Adrenal gland (tissue), 5 donors: Measurements from ENCODE around the gene IZUMO4.

Source experiments
- CTCF ChIP-seq, 6 experiments: fragments of 450-650 bp in 4 of 6; fragments of 200-600 bp in 2 of 6; sonication (generic) in 1 of 6; IDR thresholded peaks; 1 replicate in 5 of 6; 2 replicates in 1 of 6; pipeline versions ENCODE4 v1.5.1 to v1.8.0; 2016 to 2021; ENCODE audit warnings: antibody characterized with exemption in 6 of 6, mild to moderate bottlenecking in 2 of 6, moderate library complexity in 1 of 6
- POLR2A ChIP-seq, 2 donors: fragments of 450-650 bp; IDR thresholded peaks; one replicate each; pipeline ENCODE4 v1.6.1; 2017; ENCODE audit warnings: antibody characterized with exemption in 2 of 2, mild to moderate bottlenecking in 2 of 2, moderate library complexity in 1 of 2
- donor health status: DM: no; HTN: no; CAD: no.

GRCh38 chr19:2111425-2111824, 14.7 kb downstream of the IZUMO4 start:
- TF ChIP-seq CTCF (IDR thresholded peaks at IDR 0.05) = no peak
- TF ChIP-seq POLR2A (IDR thresholded peaks at IDR 0.05) = no peak
